Loucy (cell line): ENCODE results near the gene PCDHAC1.
"Not testable (repeated sequence)": the region's sequence is repeated elsewhere in the genome, so short reads cannot be mapped to it uniquely, and the experiment has no call there.

ENCODE experiments used
- H2AFZ ChIP-seq: fragments of 200-600 bp; sonication (generic); 2 replicates; pipeline ENCODE4 v1.6.0; 2016; ENCODE audit warnings: antibody characterized with exemption, mild to moderate bottlenecking, low read length, moderate library complexity
- H3F3A ChIP-seq: fragments of 200-600 bp; 2 replicates; pipeline ENCODE4 v1.6.0; 2016; ENCODE audit warnings: antibody characterized with exemption, low read depth, mild to moderate bottlenecking
- H3K27me3 ChIP-seq: fragments of 200-600 bp; sonication (generic); 2 replicates; pipeline ENCODE4 v1.6.1; 2014; ENCODE audit warnings: low read length, mild to moderate bottlenecking; ENCODE audit not compliant: insufficient read depth, poor library complexity, severe bottlenecking
- H3K36me3 ChIP-seq: fragments of 200-600 bp; sonication (generic); 2 replicates; pipeline ENCODE4 v1.6.1; 2016; ENCODE audit warnings: low read length; ENCODE audit not compliant: insufficient read depth
- H3K4me1 ChIP-seq: fragments of 200-600 bp; sonication (generic); 2 replicates; pipeline ENCODE4 v1.5.1; 2014; ENCODE audit warnings: low read length, mild to moderate bottlenecking; ENCODE audit not compliant: insufficient read depth, poor library complexity, severe bottlenecking
- H3K4me2 ChIP-seq: fragments of 200-600 bp; sonication (generic); 2 replicates; pipeline ENCODE4 v1.6.0; 2014; ENCODE audit warnings: antibody characterized with exemption, low read length, low read depth, mild to moderate bottlenecking; ENCODE audit not compliant: poor library complexity, severe bottlenecking
- H3K4me3 ChIP-seq: fragments of 200-600 bp; sonication (generic); 2 replicates; pipeline ENCODE4 v1.5.1; 2014; ENCODE audit warnings: low read length, mild to moderate bottlenecking, mixed read lengths; ENCODE audit not compliant: poor library complexity, severe bottlenecking
- H3K79me2 ChIP-seq: fragments of 200-600 bp; sonication (generic); 2 replicates; pipeline ENCODE4 v1.6.1; 2014; ENCODE audit warnings: low read length; ENCODE audit not compliant: insufficient read depth
- H3K9ac ChIP-seq: fragments of 200-600 bp; sonication (generic); 2 replicates; pipeline ENCODE4 v1.6.0; 2014; ENCODE audit warnings: mild to moderate bottlenecking, low read depth, low read length, moderate library complexity; ENCODE audit not compliant: poor library complexity, severe bottlenecking
- H3K9me2 ChIP-seq: fragments of 200-600 bp; sonication (generic); replicated peaks from 2 replicates; pipeline ENCODE4 v1.6.1; 2016; ENCODE audit warnings: low read depth, low read length, mixed read lengths
- H3K9me3 ChIP-seq: fragments of 200-600 bp; sonication (generic); 2 replicates; pipeline ENCODE4 v1.6.1; 2014; ENCODE audit warnings: mild to moderate bottlenecking, antibody characterized with exemption, low read length, low read depth; ENCODE audit not compliant: insufficient read depth
- H4K20me1 ChIP-seq: fragments of 200-600 bp; sonication (generic); 2 replicates; pipeline ENCODE4 v1.6.0; 2014; ENCODE audit warnings: antibody characterized with exemption, low read length, mild to moderate bottlenecking; ENCODE audit not compliant: insufficient read depth, poor library complexity, severe bottlenecking
- EZH2phosphoT487 ChIP-seq: fragments of 200-600 bp; IDR thresholded peaks from 2 replicates; pipeline ENCODE4 v1.6.1; 2018; ENCODE audit warnings: antibody characterized with exemption, mild to moderate bottlenecking, moderate library complexity, borderline replicate concordance
- TF ChIP-seq, protein P1 (sequence below): fragments of 200-600 bp; sonication (generic); conservative IDR thresholded peaks from 2 replicates; pipeline ENCODE4 v1.5.1; 2014; ENCODE audit warnings: mild to moderate bottlenecking, antibody characterized with exemption, low read length

Gene PCDHAC1, protein sequence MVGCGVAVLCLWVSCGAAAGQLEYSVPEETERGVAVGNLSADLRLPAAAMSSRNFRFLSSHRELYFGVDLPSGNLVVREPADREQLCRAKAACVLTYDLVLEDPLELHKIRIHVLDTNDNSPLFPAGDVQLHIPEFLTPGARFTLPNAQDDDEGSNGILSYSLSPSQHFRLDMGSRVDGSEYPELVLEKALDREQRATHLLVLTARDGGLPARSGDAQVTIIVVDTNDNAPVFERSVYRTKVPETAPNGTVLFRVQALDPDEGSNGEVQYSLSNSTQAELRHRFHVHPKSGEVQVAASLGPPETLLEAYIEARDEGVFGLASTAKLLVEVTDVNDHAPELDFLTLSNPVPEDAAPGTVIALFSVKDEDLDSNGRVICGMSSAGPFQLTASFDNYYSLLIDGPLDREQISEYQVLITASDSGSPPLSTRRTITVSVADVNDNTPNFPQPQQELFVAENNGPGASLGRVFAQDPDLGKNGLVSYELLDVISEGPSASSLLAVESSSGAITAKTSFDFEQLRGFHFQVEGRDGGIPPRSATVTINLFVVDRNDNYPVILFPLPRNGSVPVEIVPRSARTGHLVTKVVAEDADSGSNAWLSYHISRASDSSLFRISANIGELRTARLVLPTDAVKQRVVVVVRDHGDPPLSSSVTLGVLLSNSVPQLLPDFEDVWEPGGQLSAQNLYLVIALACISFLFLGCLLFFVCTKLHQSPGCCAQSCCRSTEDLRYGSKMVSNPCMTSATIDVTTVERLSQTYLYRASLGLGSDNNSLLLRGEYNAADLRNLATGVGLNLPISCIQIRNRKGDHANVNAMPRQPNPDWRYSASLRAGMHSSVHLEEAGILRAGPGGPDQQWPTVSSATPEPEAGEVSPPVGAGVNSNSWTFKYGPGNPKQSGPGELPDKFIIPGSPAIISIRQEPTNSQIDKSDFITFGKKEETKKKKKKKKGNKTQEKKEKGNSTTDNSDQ

DNA sequence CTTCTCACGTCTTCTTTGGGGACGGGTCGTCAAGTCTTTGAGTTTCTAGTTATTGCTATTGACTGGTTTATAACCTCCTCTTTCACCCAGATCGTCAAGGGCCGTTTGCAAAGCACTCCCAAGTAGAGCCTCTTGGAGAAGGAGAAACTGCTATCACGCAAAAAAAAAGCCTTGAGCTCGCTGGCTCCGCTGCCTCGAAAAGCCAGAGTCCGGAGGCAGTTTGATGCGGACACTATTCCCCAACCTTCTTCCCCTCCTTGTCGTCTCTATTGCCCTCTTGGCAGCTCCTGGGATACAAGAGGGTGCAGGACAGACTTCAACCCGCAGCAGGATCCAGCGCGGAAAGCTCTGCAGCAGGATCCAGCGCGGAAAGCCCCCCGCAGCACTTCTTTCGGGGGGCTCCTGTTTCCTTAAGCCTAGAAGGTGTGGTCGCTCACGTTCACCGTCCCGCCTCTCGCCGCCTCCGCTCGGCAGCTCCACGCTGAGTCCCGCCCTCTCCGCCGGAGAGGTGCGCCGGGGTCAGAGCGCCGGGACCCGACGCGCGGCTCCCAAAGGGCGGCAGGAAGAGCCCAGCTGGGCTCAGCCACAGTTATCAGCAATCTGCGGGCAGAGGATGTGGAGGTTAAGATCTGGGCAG is at the start of gene PCDHAC1:
Gene PCDHAC1 (plus strand): TSS at position 494 of the 637 bp plus-strand sequence. CDS start 594 bp downstream, outside the sequence.
- Histone ChIP-seq H3K4me1 (no peaks in the 10 kb centered on the region), H3K79me2 (no peaks in the 10 kb centered on the region), H3K36me3 (no peaks in the 10 kb centered on the region), H3K9me3 (no peaks in the 10 kb centered on the region), H3K9ac (no peak within 1 kb of the TSS), H3F3A (no peaks in the 10 kb centered on the region), H3K4me2 (no peak within 1 kb of the TSS), H3K4me3 (no peak within 1 kb of the TSS), H4K20me1 (no peaks in the 10 kb centered on the region), H3K9me2 (no peaks in the 10 kb centered on the region), H3K27me3 (no peaks in the 10 kb centered on the region), H2AFZ (no peak within 1 kb of the TSS)
- no peak for TF ChIP-seq EZH2phosphoT487
- TF ChIP-seq, protein P1, sequence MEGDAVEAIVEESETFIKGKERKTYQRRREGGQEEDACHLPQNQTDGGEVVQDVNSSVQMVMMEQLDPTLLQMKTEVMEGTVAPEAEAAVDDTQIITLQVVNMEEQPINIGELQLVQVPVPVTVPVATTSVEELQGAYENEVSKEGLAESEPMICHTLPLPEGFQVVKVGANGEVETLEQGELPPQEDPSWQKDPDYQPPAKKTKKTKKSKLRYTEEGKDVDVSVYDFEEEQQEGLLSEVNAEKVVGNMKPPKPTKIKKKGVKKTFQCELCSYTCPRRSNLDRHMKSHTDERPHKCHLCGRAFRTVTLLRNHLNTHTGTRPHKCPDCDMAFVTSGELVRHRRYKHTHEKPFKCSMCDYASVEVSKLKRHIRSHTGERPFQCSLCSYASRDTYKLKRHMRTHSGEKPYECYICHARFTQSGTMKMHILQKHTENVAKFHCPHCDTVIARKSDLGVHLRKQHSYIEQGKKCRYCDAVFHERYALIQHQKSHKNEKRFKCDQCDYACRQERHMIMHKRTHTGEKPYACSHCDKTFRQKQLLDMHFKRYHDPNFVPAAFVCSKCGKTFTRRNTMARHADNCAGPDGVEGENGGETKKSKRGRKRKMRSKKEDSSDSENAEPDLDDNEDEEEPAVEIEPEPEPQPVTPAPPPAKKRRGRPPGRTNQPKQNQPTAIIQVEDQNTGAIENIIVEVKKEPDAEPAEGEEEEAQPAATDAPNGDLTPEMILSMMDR = no peak

DNA sequence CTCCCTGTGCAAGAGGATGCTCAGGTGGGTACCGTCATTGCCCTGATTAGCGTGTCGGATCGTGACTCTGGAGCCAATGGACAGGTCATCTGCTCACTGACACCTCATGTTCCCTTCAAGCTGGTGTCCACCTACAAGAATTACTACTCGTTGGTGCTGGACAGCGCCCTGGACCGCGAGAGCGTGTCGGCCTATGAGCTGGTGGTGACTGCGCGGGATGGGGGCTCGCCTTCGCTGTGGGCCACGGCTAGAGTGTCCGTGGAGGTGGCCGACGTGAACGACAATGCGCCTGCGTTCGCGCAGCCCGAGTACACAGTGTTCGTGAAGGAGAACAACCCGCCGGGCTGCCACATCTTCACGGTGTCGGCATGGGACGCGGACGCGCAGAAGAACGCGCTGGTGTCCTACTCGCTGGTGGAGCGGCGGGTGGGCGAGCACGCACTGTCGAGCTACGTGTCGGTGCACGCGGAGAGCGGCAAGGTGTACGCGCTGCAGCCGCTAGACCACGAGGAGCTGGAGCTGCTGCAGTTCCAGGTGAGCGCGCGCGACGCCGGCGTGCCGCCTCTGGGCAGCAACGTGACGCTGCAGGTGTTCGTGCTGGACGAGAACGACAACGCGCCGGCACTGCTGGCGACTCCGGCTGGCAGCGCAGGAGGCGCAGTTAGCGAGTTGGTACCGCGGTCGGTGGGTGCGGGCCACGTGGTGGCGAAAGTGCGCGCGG is 49.4 kb upstream of the PCDHAC1 start:
- H3K79me2 ChIP-seq, H3K9me3 ChIP-seq, H4K20me1 ChIP-seq, H3K4me3 ChIP-seq, H2AFZ ChIP-seq, H3K27me3 ChIP-seq, H3K9ac ChIP-seq, H3K9me2 ChIP-seq, H3K36me3 ChIP-seq, H3F3A ChIP-seq, H3K4me2 ChIP-seq, H3K4me1 ChIP-seq: not testable (repeated sequence)

DNA sequence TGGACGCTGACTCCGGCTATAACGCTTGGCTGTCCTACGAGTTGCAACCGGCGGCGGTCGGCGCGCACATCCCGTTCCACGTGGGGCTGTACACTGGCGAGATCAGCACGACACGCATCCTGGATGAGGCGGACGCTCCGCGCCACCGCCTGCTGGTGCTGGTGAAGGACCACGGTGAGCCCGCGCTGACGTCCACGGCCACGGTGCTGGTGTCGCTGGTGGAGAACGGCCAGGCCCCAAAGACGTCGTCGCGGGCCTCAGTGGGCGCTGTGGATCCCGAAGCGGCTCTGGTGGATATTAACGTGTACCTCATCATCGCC is 48.9 kb upstream of the PCDHAC1 start:
- Histone ChIP-seq H3K4me1 (no peaks in the 10 kb centered on the region), H3F3A (no peaks in the 10 kb centered on the region), H3K4me3 (no peak overlapping the region), H3K4me2 (no peak overlapping the region), H3K27me3 (no peaks in the 10 kb centered on the region), H3K36me3 (no peaks in the 10 kb centered on the region), H4K20me1 (no peaks in the 10 kb centered on the region), H3K79me2 (no peaks in the 10 kb centered on the region), H2AFZ (no peak overlapping the region), H3K9me2 (no peaks in the 10 kb centered on the region), H3K9ac (no peak overlapping the region), H3K9me3 (peaks cover 4% of the 10 kb centered on the region; the same call in 1 of the 2 replicates)
- TF ChIP-seq, protein P1 = no peak
- TF ChIP-seq EZH2phosphoT487 = no peak
